ENCODE data around the gene ABHD15. TPM values are rescaled to one million over a fixed set of nuclear protein-coding genes. Genes with fewer than 3 reads are reported as not detected.

Gene ABHD15
- polyA plus RNA-seq, 3 donors: 3.1 to 4.6 (median 3.6) TPM

- peaks cover 44% of the 10 kb centered on the region for H3K4me1 Mint-ChIP-seq
- Histone ChIP-seq H3K9ac (ENCODE audit: insufficient read depth, low read length, poor library complexity, severe bottlenecking) (no peak overlapping the region), H3K4me3 (replicated peaks in 1 of 3; ENCODE audit: low read depth in 2 of 3, low read length in 3 of 3) (peak overlapping the region in 1 of 3 experiments; percentile 68), H4K20me1 (ENCODE audit: insufficient read depth, low read length) (peaks cover 33% of the 10 kb centered on the region), H2AFZ (ENCODE audit: insufficient read depth, low read depth, low read length, poor library complexity, severe bottlenecking) (peak overlapping the region; percentile 65), H3K79me2 (ENCODE audit: insufficient read depth, low read length) (no peaks in the 10 kb centered on the region), H3K4me2 (replicated peaks; ENCODE audit: extremely low read depth, low read length, poor library complexity, severe bottlenecking) (peak overlapping the region; percentile 74), H3K4me1 (ENCODE audit: control insufficient read depth in 1 of 2, insufficient read depth in 2 of 2, low read length in 2 of 2) (peaks cover 52 to 59% of the 10 kb centered on the region in 2 donors), H3K27me3 (ENCODE audit: control insufficient read depth in 2 of 2, insufficient read depth in 2 of 2, low read length in 2 of 2) (peaks cover 7 to 47% of the 10 kb centered on the region in 2 donors), H3K36me3 (replicated peaks in 1 of 2; ENCODE audit: control insufficient read depth in 1 of 2, insufficient read depth in 2 of 2, low read length in 2 of 2) (no peaks in the 10 kb centered on the region), H3K9me3 (replicated peaks in 1 of 2; ENCODE audit: control insufficient read depth in 1 of 2, insufficient read depth in 1 of 2, low read length in 2 of 2) (no peaks in the 10 kb centered on the region), H3K27ac (ENCODE audit: low read depth in 1 of 2, low read length in 2 of 2) (no peak overlapping the region)
- H3K36me3 Mint-ChIP-seq: no peaks in the 10 kb centered on the region
- under 1% methylated on average over 49 of the region's 50 CpGs for WGBS (ENCODE audit: insufficient coverage)
- peak overlapping the region in 1 of 2 donors; percentile 80 for H3K4me3 Mint-ChIP-seq
- intact Hi-C loops (cut with micrococcal nuclease): loop anchor here in 1 of 2 donors (10.0 kb wide), 1 partner anchor 49 kb away; the partner anchor contains the start of genes ABHD15 and TP53I13
- H3K9me3 Mint-ChIP-seq: peaks cover 0 to 7% (median 1%) of the 10 kb centered on the region in 7 donors
- peak; percentile 85 to 88 (median 87) for DNase-seq
- peak; percentile 90 for TF ChIP-seq CTCF (IDR thresholded peaks at IDR 0.05)
- peaks cover 37 to 58% (median 39%) of the 10 kb centered on the region in 3 donors for H3K27me3 Mint-ChIP-seq (ENCODE audit: low read depth in 3 of 3)
- no peak overlapping the region for H3K27ac Mint-ChIP-seq
These were observed 46.6 kb upstream of the ABHD15 start for GRCh38 chr17:29613352-29613837.

- H3K27me3 Mint-ChIP-seq (ENCODE audit: low read depth in 3 of 3): peaks cover 35 to 51% (median 39%) of the 10 kb centered on the region in 3 donors
- no peak overlapping the region for H3K27ac Mint-ChIP-seq
- Histone ChIP-seq H3K4me3 (replicated peaks in 1 of 3; ENCODE audit: low read depth in 2 of 3, low read length in 3 of 3) (peak overlapping the region in 1 of 3 experiments; percentile 68), H3K4me2 (replicated peaks; ENCODE audit: extremely low read depth, low read length, poor library complexity, severe bottlenecking) (peak overlapping the region; percentile 74), H3K79me2 (ENCODE audit: insufficient read depth, low read length) (no peaks in the 10 kb centered on the region), H3K27ac (ENCODE audit: low read depth in 1 of 2, low read length in 2 of 2) (no peak overlapping the region), H3K27me3 (ENCODE audit: control insufficient read depth in 2 of 2, insufficient read depth in 2 of 2, low read length in 2 of 2) (peaks cover 7 to 43% of the 10 kb centered on the region in 2 donors), H4K20me1 (ENCODE audit: insufficient read depth, low read length) (peaks cover 33% of the 10 kb centered on the region), H3K36me3 (replicated peaks in 1 of 2; ENCODE audit: control insufficient read depth in 1 of 2, insufficient read depth in 2 of 2, low read length in 2 of 2) (no peaks in the 10 kb centered on the region), H2AFZ (ENCODE audit: insufficient read depth, low read depth, low read length, poor library complexity, severe bottlenecking) (peak overlapping the region; percentile 65), H3K9ac (ENCODE audit: insufficient read depth, low read length, poor library complexity, severe bottlenecking) (no peak overlapping the region), H3K4me1 (ENCODE audit: control insufficient read depth in 1 of 2, insufficient read depth in 2 of 2, low read length in 2 of 2) (peaks cover 46 to 51% of the 10 kb centered on the region in 2 donors), H3K9me3 (replicated peaks in 1 of 2; ENCODE audit: control insufficient read depth in 1 of 2, insufficient read depth in 1 of 2, low read length in 2 of 2) (no peaks in the 10 kb centered on the region)
- peak overlapping the region; percentile 47 to 60 for H3K4me3 Mint-ChIP-seq
- peaks cover 41% of the 10 kb centered on the region for H3K4me1 Mint-ChIP-seq
- peaks cover 0 to 7% (median 1%) of the 10 kb centered on the region in 7 donors for H3K9me3 Mint-ChIP-seq
- no peak for DNase-seq
- intact Hi-C loops (cut with micrococcal nuclease): loop anchor here in 1 of 2 donors (10.0 kb wide), 1 partner anchor 48 kb away; the partner anchor contains the start of genes ABHD15 and TP53I13
- 51% methylated on average over 74 of the region's 85 CpGs for WGBS (ENCODE audit: insufficient coverage)
- TF ChIP-seq CTCF (IDR thresholded peaks at IDR 0.05): no peak
- no peaks in the 10 kb centered on the region for H3K36me3 Mint-ChIP-seq
These were observed 45.8 kb upstream of the ABHD15 start for GRCh38 chr17:29612404-29613280.
